CD4-positive, alpha-beta T cell treated with Interleukin-6 for 4 hours (primary cell): ENCODE measurements around the gene PITPNB.

Source experiments
- DNase-seq: peaks from one replicate; pipeline ENCODE4 v3.0.0-alpha.2; 2020; ENCODE audit warnings: mixed read lengths

Gene PITPNB

GRCh38 chr22:27853424-27853823, 65.6 kb downstream of the PITPNB start:
- DNase-seq, result no peak

GRCh38 chr22:27851974-27852746, 66.9 kb downstream of the PITPNB start:
- DNase-seq, result no peak

GRCh38 chr22:27850000-27850521, 69.0 kb downstream of the PITPNB start:
- DNase-seq, result no peak

GRCh38 chr22:27848005-27848404, 71.1 kb downstream of the PITPNB start:
- DNase-seq, result no peak

- no peak for DNase-seq
These were observed 72.1 kb downstream of the PITPNB start for GRCh38 chr22:27846910-27847309.

GRCh38 chr22:27846248-27846757, 72.8 kb downstream of the PITPNB start:
- DNase-seq, result no peak

GRCh38 chr22:27845644-27846043, 73.4 kb downstream of the PITPNB start:
- DNase-seq, result no peak

GRCh38 chr22:27844656-27845591, 74.1 kb downstream of the PITPNB start:
- DNase-seq, result no peak

GRCh38 chr22:27844256-27844655, 74.8 kb downstream of the PITPNB start:
- DNase-seq, result no peak

GRCh38 chr22:27843441-27843840, 75.6 kb downstream of the PITPNB start:
- no peak for DNase-seq

GRCh38 chr22:27842669-27843431, 76.2 kb downstream of the PITPNB start:
- no peak for DNase-seq

GRCh38 chr22:27842201-27842600, 76.9 kb downstream of the PITPNB start:
- no peak for DNase-seq

DNA sequence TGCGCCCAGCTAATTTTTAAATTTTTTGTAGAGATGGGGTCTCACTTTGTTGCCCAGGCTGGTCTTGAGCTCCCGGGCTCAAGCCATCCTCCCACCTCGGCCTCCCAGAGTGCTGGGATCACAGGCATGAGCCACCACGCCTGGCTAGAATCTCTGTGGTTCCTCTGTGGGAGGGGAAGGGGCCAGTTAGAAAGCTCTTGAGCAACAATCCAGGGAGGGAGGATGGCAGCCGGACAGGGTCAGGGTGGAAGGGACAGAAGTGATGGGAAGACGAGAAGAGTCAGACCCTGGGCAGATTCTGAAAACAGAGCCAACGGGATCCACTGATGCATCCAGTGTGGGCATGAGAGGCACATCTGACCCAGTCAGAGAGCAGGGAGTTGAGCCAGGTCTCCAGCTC, 78.6 kb downstream of the PITPNB start:
- DNase-seq, result no peak

DNA sequence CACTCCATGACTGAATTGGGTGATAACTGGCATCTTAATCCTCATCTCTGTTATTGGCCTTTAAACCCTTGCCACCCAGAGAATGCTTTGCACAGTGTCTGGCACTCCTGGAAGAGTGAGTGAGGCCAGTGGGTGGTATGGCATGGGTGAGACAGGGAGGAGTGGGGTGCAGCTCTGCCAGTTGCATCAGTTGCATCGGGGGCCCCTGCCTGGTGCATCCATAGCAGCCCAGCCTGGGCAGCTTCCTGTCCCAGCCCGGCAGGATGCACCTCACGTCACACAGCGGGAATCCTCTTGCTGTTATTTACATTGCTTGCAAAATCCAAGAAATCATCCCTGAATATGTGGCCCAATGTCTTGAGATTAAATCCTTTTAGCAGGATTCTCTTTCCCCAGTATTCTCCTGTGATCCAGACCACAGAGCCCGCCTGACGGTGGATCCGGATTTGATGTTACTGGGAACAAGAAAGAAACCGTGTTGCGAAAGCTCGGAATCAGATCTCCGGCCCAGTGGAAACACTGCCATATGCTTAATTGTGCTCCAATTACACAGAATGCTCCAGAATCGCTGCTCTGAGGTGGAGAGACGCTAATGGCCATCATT, 79.9 kb downstream of the PITPNB start:
- no peak for DNase-seq

- no peak for DNase-seq
These were observed 82.9 kb downstream of the PITPNB start for GRCh38 chr22:27836181-27836580.

GRCh38 chr22:27835446-27835845, 83.6 kb downstream of the PITPNB start:
- DNase-seq, result no peak

DNA sequence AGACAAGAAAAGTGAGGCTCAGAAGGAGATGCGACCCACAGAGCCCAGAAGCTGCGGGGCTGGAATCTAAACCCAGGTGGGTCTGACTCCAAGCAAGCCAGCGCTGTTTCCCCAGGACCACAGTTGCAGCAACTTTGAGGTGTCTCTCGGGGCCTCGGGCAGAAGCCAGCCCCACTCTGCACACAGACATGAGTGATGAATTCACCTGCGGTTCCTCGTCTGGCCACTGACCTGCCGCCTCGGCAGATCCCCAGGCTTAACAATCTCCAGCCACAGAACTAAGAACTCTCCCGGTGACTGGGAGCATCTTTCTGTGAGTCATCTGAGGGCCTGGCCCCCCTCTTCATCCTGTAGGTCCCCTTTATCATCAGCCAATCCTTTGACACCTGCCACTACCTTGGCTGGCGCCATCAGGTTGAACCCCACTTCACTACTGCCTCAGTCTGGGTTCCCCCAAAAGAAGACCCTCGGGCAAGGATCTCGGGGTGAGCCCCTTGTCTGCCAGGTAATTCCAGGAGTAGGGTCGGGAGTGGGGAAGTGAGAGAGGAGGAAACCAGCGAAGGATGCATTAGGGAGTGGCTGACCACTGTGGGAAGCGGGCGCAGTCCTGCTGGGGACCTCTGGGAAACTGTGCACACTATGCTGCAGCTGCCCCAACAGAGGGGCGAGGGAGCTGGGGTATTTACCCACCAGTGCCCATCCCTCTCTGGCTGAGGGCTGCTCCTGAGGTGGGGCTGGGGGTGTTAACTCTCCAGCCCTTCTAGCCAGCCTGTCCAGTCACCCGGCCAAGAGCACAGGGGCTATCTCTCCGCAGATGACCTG, 84.5 kb downstream of the PITPNB start:
- DNase-seq, result no peak

GRCh38 chr22:27833803-27834202, 85.3 kb downstream of the PITPNB start:
- DNase-seq, result no peak

DNA sequence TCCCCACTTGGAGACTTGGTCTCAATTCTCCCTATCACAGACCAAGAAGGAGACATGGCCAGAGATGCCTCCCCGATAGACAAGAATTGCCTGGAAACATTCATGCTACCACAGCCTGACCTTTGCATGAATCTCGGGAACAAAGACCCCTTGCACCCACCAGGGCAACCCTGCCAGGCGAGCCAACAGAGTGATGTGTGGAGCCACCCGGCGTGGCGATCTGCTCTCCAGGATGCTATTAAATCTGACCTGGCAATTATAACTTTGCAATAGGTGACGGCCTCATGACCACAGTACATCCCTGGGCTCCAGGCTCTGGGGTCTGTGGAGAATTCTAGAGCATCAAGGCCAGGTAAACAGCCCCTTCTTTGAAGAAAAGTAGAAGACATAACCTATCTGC, 86.5 kb downstream of the PITPNB start:
- no peak for DNase-seq

DNA sequence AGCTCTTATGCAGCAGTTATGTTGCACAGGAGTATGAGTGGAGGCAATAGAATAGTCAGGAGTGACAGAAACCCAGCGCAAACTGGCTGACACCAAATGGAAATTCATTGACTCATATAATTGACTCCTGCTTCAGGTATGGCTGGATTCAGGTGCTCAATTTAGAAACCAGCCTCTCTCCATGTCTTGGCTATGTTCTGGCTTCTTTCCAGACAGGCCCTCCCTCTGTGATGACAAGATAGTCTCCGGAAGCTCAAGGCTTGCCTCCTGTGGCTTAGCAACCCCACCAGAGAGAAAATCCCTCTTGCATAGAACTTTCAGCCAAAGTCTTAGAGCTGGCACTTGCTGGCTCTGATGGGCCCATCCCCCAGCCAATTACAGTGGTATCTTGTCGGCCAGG, 89.4 kb downstream of the PITPNB start:
- no peak for DNase-seq
